ENCODE results near the gene SLC25A53. TPM values are rescaled to one million over a fixed set of nuclear protein-coding genes. Genes with fewer than 3 reads are reported as not detected.

Gene SLC25A53
- total and polyA plus RNA-seq, 2 of the 13 experiments (the other 11 are each of a cell fraction or from before 2014, with no cell fraction given): 3.4 to 4.5 TPM

GRCh38 chrX:104193485-104193884, 36.7 kb upstream of the SLC25A53 start:
- POLR2A ChIA-PET: no interaction called here
- ATAC-seq (no peak), FAIRE-seq (no peak), DNase-seq (ENCODE audit: low spot score) (no peak)
- H3K36me3 ChIP-seq (replicated peaks in 1 of 2; ENCODE audit: control insufficient read depth in 1 of 2, insufficient read depth in 2 of 2, low read length in 2 of 2): peaks cover 0 to 11% of the 10 kb centered on the region in 2 experiments; a peak in 2 of 5 replicates
- in situ Hi-C loops (cut with HindIII; ENCODE audit: extremely low pct_ligation_motif_present, low pct_unique_long_range_greater_than_20kb): no loop called here
- H3K4me2 ChIP-seq (ENCODE audit: low read depth, low read length): no peak overlapping the region
- TF ChIP-seq TFE3 (CRISPR knock-in tag; IDR thresholded peaks at IDR 0.05) (no peak), NCOA2 (CRISPR knock-in tag; IDR thresholded peaks at IDR 0.05) (no peak), KDM5B (CRISPR knock-in tag; IDR thresholded peaks at IDR 0.05; ENCODE audit: borderline replicate concordance) (no peak), ZNF160 (CRISPR knock-in tag; IDR thresholded peaks at IDR 0.05) (no peak), ZNF441 (CRISPR knock-in tag; IDR thresholded peaks at IDR 0.05; ENCODE audit: borderline replicate concordance) (no peak), CBFB (CRISPR knock-in tag; IDR thresholded peaks at IDR 0.05) (no peak), GATAD1 (CRISPR knock-in tag; IDR thresholded peaks at IDR 0.05) (no peak), ZNF280D (CRISPR knock-in tag; IDR thresholded peaks at IDR 0.05) (no peak), ZBTB37 (CRISPR knock-in tag; IDR thresholded peaks at IDR 0.05) (no peak), HIVEP1 (CRISPR knock-in tag; IDR thresholded peaks at IDR 0.05) (no peak), ZNF224 (CRISPR knock-in tag; IDR thresholded peaks at IDR 0.05) (no peak), SNRNP70 (IDR thresholded peaks at IDR 0.05; ENCODE audit: low read depth, low read length) (no peak), NFKB2 (CRISPR knock-in tag; IDR thresholded peaks at IDR 0.05; ENCODE audit: borderline replicate concordance) (no peak)
- TF ChIP-seq, protein P1, sequence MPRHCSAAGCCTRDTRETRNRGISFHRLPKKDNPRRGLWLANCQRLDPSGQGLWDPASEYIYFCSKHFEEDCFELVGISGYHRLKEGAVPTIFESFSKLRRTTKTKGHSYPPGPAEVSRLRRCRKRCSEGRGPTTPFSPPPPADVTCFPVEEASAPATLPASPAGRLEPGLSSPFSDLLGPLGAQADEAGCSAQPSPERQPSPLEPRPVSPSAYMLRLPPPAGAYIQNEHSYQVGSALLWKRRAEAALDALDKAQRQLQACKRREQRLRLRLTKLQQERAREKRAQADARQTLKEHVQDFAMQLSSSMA (CRISPR knock-in tag; IDR thresholded peaks at IDR 0.05): no peak
- H3K9ac ChIP-seq (ENCODE audit: insufficient read depth, low read depth, low read length): no peak overlapping the region
- intact Hi-C loops (cut with micrococcal nuclease; ENCODE audit: unreplicated experiment): no loop called here
- WGBS (ENCODE audit: low lambda C conversion rate): 97% methylated on average over 2 of the region's 2 CpGs
- BruUV-seq (replicated peaks): no TSS peak
- no peak overlapping the region for H3K27ac ChIP-seq (ENCODE audit: extremely low read length, insufficient read depth, low read length)
- H4K20me1 ChIP-seq (ENCODE audit: insufficient read depth, low read length): no peaks in the 10 kb centered on the region
- no peak overlapping the region for H3K4me3 ChIP-seq (replicated peaks in 1 of 3; ENCODE audit: insufficient read depth in 1 of 3, low read depth in 2 of 3, low read length in 3 of 3)
- H3K79me2 ChIP-seq (ENCODE audit: insufficient read depth, low read length): no peaks in the 10 kb centered on the region
- H3K9me3 ChIP-seq (ENCODE audit: low read length): no peaks in the 10 kb centered on the region
- H2AFZ ChIP-seq (ENCODE audit: low read length): no peak overlapping the region
- no peaks in the 10 kb centered on the region for H3K27me3 ChIP-seq (ENCODE audit: control insufficient read depth in 1 of 2, insufficient read depth in 2 of 2, low read length in 2 of 2)
- H3K4me1 ChIP-seq (ENCODE audit: insufficient read depth, low read length): no peaks in the 10 kb centered on the region
- CTCF ChIA-PET (ENCODE audit: low intra/inter-chr PET ratio, low total read pairs): no interaction called here
